Progenitor cell of endocrine pancreas (in vitro differentiated cells): Measurements from ENCODE around the gene SZRD1. TPM values are rescaled to one million over a fixed set of nuclear protein-coding genes. Genes with fewer than 3 reads are reported as not detected.

Source experiments
- DNase-seq: peaks from one replicate; pipeline ENCODE4 v3.0.0; 2021; ENCODE audit warnings: low spot score; ENCODE audit not compliant: unreplicated experiment
- H3K27ac Mint-ChIP-seq: 2 replicates; pipeline ENCODE4 v1.8.0; 2021; ENCODE audit warnings: mild to moderate bottlenecking, moderate library complexity, mixed read lengths
- H3K27me3 Mint-ChIP-seq: 2 replicates; pipeline ENCODE4 v1.8.0; 2021; ENCODE audit warnings: mixed read lengths
- H3K36me3 Mint-ChIP-seq: 2 replicates; pipeline ENCODE4 v1.8.0; 2022; ENCODE audit warnings: mixed read lengths; ENCODE audit not compliant: insufficient read depth
- H3K4me1 Mint-ChIP-seq: 2 replicates; pipeline ENCODE4 v1.8.0; 2021; ENCODE audit warnings: low read depth, mixed read lengths
- H3K4me3 Mint-ChIP-seq: 2 replicates; pipeline ENCODE4 v1.8.0; 2021; ENCODE audit warnings: low read depth, mild to moderate bottlenecking, moderate library complexity, mixed read lengths
- H3K9me3 Mint-ChIP-seq: 2 replicates; pipeline ENCODE4 v1.8.0; 2021; ENCODE audit warnings: low read depth, mixed read lengths
- CTCF ChIP-seq: fragments of 200-600 bp; sonication (generic); IDR thresholded peaks from one replicate; pipeline ENCODE4 v1.5.0; 2021; ENCODE audit warnings: antibody characterized with exemption, mild to moderate bottlenecking; ENCODE audit not compliant: unreplicated experiment
- total RNA-seq: library from RNA; stranded (reverse); gene quantifications from 2 replicates; pipeline ENCODE4 v1.2.1, GENCODE V29; 2021

SZRD1 gene
- total RNA-seq, 1 donor from 2014 or later, result 119 TPM

- TF ChIP-seq CTCF, result no peak
- Mint-ChIP-seq H3K4me1 (peaks cover 8% of the 10 kb centered on the region), H3K9me3 (no peaks in the 10 kb centered on the region), H3K27ac (peak overlapping the region; percentile 73), H3K4me3 (no peak overlapping the region), H3K36me3 (peaks cover 7% of the 10 kb centered on the region), H3K27me3 (no peaks in the 10 kb centered on the region)
- DNase-seq, result no peak
These were observed 25.9 kb downstream of the SZRD1 start for GRCh38 chr1:16392740-16393569.

- no peak overlapping the region for H3K4me3 Mint-ChIP-seq
- peaks cover 8% of the 10 kb centered on the region for H3K4me1 Mint-ChIP-seq
- H3K27me3 Mint-ChIP-seq, result no peaks in the 10 kb centered on the region
- no peak for DNase-seq
- no peaks in the 10 kb centered on the region for H3K9me3 Mint-ChIP-seq
- H3K36me3 Mint-ChIP-seq, result peaks cover 7% of the 10 kb centered on the region
- TF ChIP-seq CTCF, result no peak
- H3K27ac Mint-ChIP-seq, result no peak overlapping the region
These were observed 26.8 kb downstream of the SZRD1 start for GRCh38 chr1:16393570-16394521.

- peaks cover 9% of the 10 kb centered on the region for H3K36me3 Mint-ChIP-seq
- peaks cover 8% of the 10 kb centered on the region for H3K4me1 Mint-ChIP-seq
- no peaks in the 10 kb centered on the region for H3K9me3 Mint-ChIP-seq
- no peak overlapping the region for H3K27ac Mint-ChIP-seq
- no peak for DNase-seq
- H3K4me3 Mint-ChIP-seq, result no peak overlapping the region
- TF ChIP-seq CTCF, result no peak
- H3K27me3 Mint-ChIP-seq, result no peaks in the 10 kb centered on the region
These were observed 27.9 kb downstream of the SZRD1 start for GRCh38 chr1:16394977-16395376.

- Mint-ChIP-seq H3K27ac (peak overlapping the region; percentile 41), H3K36me3 (peaks cover 9% of the 10 kb centered on the region), H3K27me3 (no peaks in the 10 kb centered on the region), H3K9me3 (no peaks in the 10 kb centered on the region), H3K4me3 (no peak overlapping the region), H3K4me1 (peaks cover 4% of the 10 kb centered on the region)
- DNase-seq, result no peak
- no peak for TF ChIP-seq CTCF
These were observed 29.5 kb downstream of the SZRD1 start for GRCh38 chr1:16396591-16396990.

- Mint-ChIP-seq H3K4me1 (peaks cover 4% of the 10 kb centered on the region), H3K4me3 (no peak overlapping the region), H3K36me3 (peaks cover 9% of the 10 kb centered on the region), H3K27ac (no peak overlapping the region), H3K27me3 (no peaks in the 10 kb centered on the region), H3K9me3 (no peaks in the 10 kb centered on the region)
- no peak for TF ChIP-seq CTCF
- DNase-seq, result no peak
These were observed 30.1 kb downstream of the SZRD1 start for GRCh38 chr1:16397120-16397519.
